Measurements from ENCODE around the gene RAD51C.
"Not testable (repeated sequence)": the region's sequence is repeated elsewhere in the genome, so short reads cannot be mapped to it uniquely, and the experiment has no call there.

RAD51C gene

GRCh38 chr17:58734811-58735210 lies 42.4 kb downstream of the RAD51C start:
- no peaks in the 10 kb centered on the region for H3K9me3 ChIP-seq (ENCODE audit: severe bottlenecking)
- no peak for DNase-seq
- no peak for TF ChIP-seq CTCF (IDR thresholded peaks at IDR 0.05; ENCODE audit: low read depth, low read length)
- no peak overlapping the region for H3K4me3 ChIP-seq (ENCODE audit: low read depth, low read length)
- H3K27me3 ChIP-seq (ENCODE audit: insufficient read depth, low read depth, severe bottlenecking), result no peaks in the 10 kb centered on the region
- H3K27ac ChIP-seq, result no peak overlapping the region
- peaks cover 37% of the 10 kb centered on the region for H3K36me3 ChIP-seq

- Histone ChIP-seq H3K27me3 (ENCODE audit: insufficient read depth, low read depth, severe bottlenecking) (no peaks in the 10 kb centered on the region), H3K27ac (no peak overlapping the region)
Observed at GRCh38 chr17:58741121-58741625, 48.8 kb downstream of the RAD51C start.

GRCh38 chr17:58747674-58748073 lies 55.3 kb downstream of the RAD51C start:
- no peaks in the 10 kb centered on the region for H3K27me3 ChIP-seq (ENCODE audit: insufficient read depth, low read depth, severe bottlenecking)
- H3K27ac ChIP-seq, result no peak overlapping the region
- no peaks in the 10 kb centered on the region for H3K36me3 ChIP-seq
- H3K4me3 ChIP-seq (ENCODE audit: low read depth, low read length), result no peak overlapping the region
- DNase-seq, result no peak
- no peaks in the 10 kb centered on the region for H3K9me3 ChIP-seq (ENCODE audit: severe bottlenecking)
- TF ChIP-seq CTCF (IDR thresholded peaks at IDR 0.05; ENCODE audit: low read depth, low read length), result no peak

More at GRCh38 chr17:58741121-58741625, 48.8 kb downstream of the RAD51C start:
- no peaks in the 10 kb centered on the region for H3K9me3 ChIP-seq (ENCODE audit: severe bottlenecking)
- DNase-seq, result no peak
- no peaks in the 10 kb centered on the region for H3K36me3 ChIP-seq
- no peak for TF ChIP-seq CTCF (IDR thresholded peaks at IDR 0.05; ENCODE audit: low read depth, low read length)
- H3K4me3 ChIP-seq (ENCODE audit: low read depth, low read length), result no peak overlapping the region

GRCh38 chr17:58749627-58750026 lies 57.2 kb downstream of the RAD51C start:
- H3K4me3 ChIP-seq (ENCODE audit: low read depth, low read length); H3K36me3 ChIP-seq; DNase-seq; H3K27ac ChIP-seq; H3K9me3 ChIP-seq (ENCODE audit: severe bottlenecking); H3K27me3 ChIP-seq (ENCODE audit: insufficient read depth, low read depth, severe bottlenecking): not testable (repeated sequence)

GRCh38 chr17:58753026-58753425 lies 60.6 kb downstream of the RAD51C start:
- Histone ChIP-seq H3K4me3 (ENCODE audit: low read depth, low read length) (no peak overlapping the region), H3K27me3 (ENCODE audit: insufficient read depth, low read depth, severe bottlenecking) (no peaks in the 10 kb centered on the region), H3K27ac (no peak overlapping the region), H3K36me3 (no peaks in the 10 kb centered on the region), H3K9me3 (ENCODE audit: severe bottlenecking) (no peaks in the 10 kb centered on the region)
- no peak for TF ChIP-seq CTCF (IDR thresholded peaks at IDR 0.05; ENCODE audit: low read depth, low read length)
- no peak for DNase-seq

- DNase-seq, result no peak
- no peak overlapping the region for H3K4me3 ChIP-seq (ENCODE audit: low read depth, low read length)
- no peaks in the 10 kb centered on the region for H3K27me3 ChIP-seq (ENCODE audit: insufficient read depth, low read depth, severe bottlenecking)
- H3K9me3 ChIP-seq (ENCODE audit: severe bottlenecking), result no peaks in the 10 kb centered on the region
- no peak for TF ChIP-seq CTCF (IDR thresholded peaks at IDR 0.05; ENCODE audit: low read depth, low read length)
- H3K36me3 ChIP-seq, result peaks cover 7% of the 10 kb centered on the region
- H3K27ac ChIP-seq, result no peak overlapping the region
Observed at GRCh38 chr17:58755269-58755576, 62.8 kb downstream of the RAD51C start.

Data from WERI-Rb-1 (cell line).